ENCODE results near the gene ATP2B2. TPM values are rescaled to one million over a fixed set of nuclear protein-coding genes. Genes with fewer than 3 reads are reported as not detected.

ATP2B2 gene
- total and polyA plus RNA-seq, 2 donors (not counting 1 experiment from before 2014, with no cell fraction given), result not detected

DNA sequence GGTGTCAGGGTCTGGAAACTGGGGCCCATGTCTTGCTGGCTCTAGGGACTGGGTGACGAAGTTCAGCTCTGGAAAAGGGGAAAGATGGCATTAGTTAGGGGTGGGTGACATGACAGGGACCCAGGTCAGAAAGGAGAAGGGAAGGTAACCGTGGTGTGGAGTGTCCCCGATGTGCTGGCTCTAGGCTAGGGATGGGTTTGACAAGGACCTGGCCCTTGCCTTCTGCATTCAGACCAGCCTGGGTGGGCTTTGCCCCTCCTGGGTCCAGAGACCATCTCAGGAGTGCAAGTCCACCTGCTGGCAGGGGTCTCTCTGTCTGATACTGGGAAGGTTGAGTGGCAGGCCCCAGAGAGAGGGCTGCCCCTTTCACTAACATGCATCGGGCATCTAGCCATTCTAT lies 28.7 kb upstream of the ATP2B2 start:
- ATAC-seq (ENCODE audit: low read depth) (no peak), DNase-seq (no peak)
- no peak overlapping the region for H3K4me3 ChIP-seq (ENCODE audit: control extremely low read depth in 1 of 5, extremely low read depth in 1 of 5, insufficient read depth in 1 of 5, low read depth in 2 of 5, low read length in 4 of 5)
- ChIA-PET CTCF (no interaction called here), POLR2A (no interaction called here)
- H3K36me3 ChIP-seq (replicated peaks in 1 of 2; ENCODE audit: control extremely low read depth in 1 of 2, control insufficient read depth in 1 of 2, extremely low read depth in 1 of 2, insufficient read depth in 2 of 2, low read length in 1 of 2), result no peaks in the 10 kb centered on the region
- intact Hi-C loops (cut with micrococcal nuclease), result no loop called here
- Mint-ChIP-seq H3K4me3 (no peak overlapping the region), H3K27ac (no peak overlapping the region), H3K27me3 (peaks cover 25% of the 10 kb centered on the region), H3K4me1 (no peaks in the 10 kb centered on the region), H3K9me3 (ENCODE audit: insufficient read depth) (no peaks in the 10 kb centered on the region)
- H2AFZ ChIP-seq (ENCODE audit: insufficient read depth, low read depth, low read length, poor library complexity, severe bottlenecking), result no peak overlapping the region
- WGBS (ENCODE audit: insufficient coverage), result 84% methylated on average over 4 of the region's 4 CpGs
- H3K27ac ChIP-seq (ENCODE audit: low read length in 2 of 2), result no peak overlapping the region
- H3K79me2 ChIP-seq (ENCODE audit: control insufficient read depth, insufficient read depth, low read length), result no peaks in the 10 kb centered on the region
- peaks cover 0 to 6% (median 3%) of the 10 kb centered on the region in 4 experiments for H3K27me3 ChIP-seq (replicated peaks in 1 of 4; ENCODE audit: control extremely low read depth in 1 of 4, control insufficient read depth in 3 of 4, insufficient read depth in 4 of 4, low read length in 3 of 4)
- H4K20me1 ChIP-seq (ENCODE audit: control insufficient read depth, insufficient read depth, low read length, poor library complexity, severe bottlenecking), result no peaks in the 10 kb centered on the region
- no peak for TF ChIP-seq EZH2 (IDR thresholded peaks at IDR 0.05; ENCODE audit: borderline replicate concordance, insufficient read depth, low read depth, low read length, poor library complexity, severe bottlenecking)
- TF ChIP-seq, protein P1, sequence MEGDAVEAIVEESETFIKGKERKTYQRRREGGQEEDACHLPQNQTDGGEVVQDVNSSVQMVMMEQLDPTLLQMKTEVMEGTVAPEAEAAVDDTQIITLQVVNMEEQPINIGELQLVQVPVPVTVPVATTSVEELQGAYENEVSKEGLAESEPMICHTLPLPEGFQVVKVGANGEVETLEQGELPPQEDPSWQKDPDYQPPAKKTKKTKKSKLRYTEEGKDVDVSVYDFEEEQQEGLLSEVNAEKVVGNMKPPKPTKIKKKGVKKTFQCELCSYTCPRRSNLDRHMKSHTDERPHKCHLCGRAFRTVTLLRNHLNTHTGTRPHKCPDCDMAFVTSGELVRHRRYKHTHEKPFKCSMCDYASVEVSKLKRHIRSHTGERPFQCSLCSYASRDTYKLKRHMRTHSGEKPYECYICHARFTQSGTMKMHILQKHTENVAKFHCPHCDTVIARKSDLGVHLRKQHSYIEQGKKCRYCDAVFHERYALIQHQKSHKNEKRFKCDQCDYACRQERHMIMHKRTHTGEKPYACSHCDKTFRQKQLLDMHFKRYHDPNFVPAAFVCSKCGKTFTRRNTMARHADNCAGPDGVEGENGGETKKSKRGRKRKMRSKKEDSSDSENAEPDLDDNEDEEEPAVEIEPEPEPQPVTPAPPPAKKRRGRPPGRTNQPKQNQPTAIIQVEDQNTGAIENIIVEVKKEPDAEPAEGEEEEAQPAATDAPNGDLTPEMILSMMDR (IDR thresholded peaks at IDR 0.05), result no peak
- H3K9me3 ChIP-seq (ENCODE audit: control extremely low read depth in 1 of 3, control insufficient read depth in 2 of 3, insufficient read depth in 1 of 3, low read length in 2 of 3), result no peaks in the 10 kb centered on the region
- H3K4me1 ChIP-seq (ENCODE audit: control insufficient read depth in 2 of 2, insufficient read depth in 2 of 2, low read length in 2 of 2), result no peaks in the 10 kb centered on the region
- no peak overlapping the region for H3K4me2 ChIP-seq (replicated peaks; ENCODE audit: low read depth, low read length, poor library complexity, severe bottlenecking)
- no peak overlapping the region for H3K9ac ChIP-seq (ENCODE audit: low read length)

DNA sequence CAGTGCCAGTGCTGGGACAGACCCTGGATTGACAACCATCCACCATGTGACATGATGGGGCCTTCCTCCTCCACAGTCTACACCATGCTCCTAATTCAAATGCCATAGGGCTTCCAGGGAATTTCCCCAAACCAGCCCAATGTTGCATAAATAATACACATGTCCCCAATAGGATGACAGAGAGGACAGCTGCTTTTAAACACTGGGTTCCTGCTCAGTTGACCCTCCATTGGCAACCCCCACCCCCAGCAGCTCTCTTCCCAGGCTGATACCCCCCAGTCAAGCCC lies 28.3 kb upstream of the ATP2B2 start:
- DNase-seq (no peak), ATAC-seq (ENCODE audit: low read depth) (no peak)
- Mint-ChIP-seq H3K4me1 (no peaks in the 10 kb centered on the region), H3K4me3 (no peak overlapping the region), H3K27me3 (peaks cover 22% of the 10 kb centered on the region), H3K27ac (no peak overlapping the region), H3K9me3 (ENCODE audit: insufficient read depth) (no peaks in the 10 kb centered on the region)
- Histone ChIP-seq H3K4me3 (ENCODE audit: control extremely low read depth in 1 of 5, extremely low read depth in 1 of 5, insufficient read depth in 1 of 5, low read depth in 2 of 5, low read length in 4 of 5) (no peak overlapping the region), H3K4me1 (ENCODE audit: control insufficient read depth in 2 of 2, insufficient read depth in 2 of 2, low read length in 2 of 2) (no peaks in the 10 kb centered on the region), H3K9me3 (ENCODE audit: control extremely low read depth in 1 of 3, control insufficient read depth in 2 of 3, insufficient read depth in 1 of 3, low read length in 2 of 3) (no peaks in the 10 kb centered on the region), H2AFZ (ENCODE audit: insufficient read depth, low read depth, low read length, poor library complexity, severe bottlenecking) (no peak overlapping the region), H3K27ac (ENCODE audit: low read length in 2 of 2) (no peak overlapping the region), H3K4me2 (replicated peaks; ENCODE audit: low read depth, low read length, poor library complexity, severe bottlenecking) (no peak overlapping the region), H3K36me3 (replicated peaks in 1 of 2; ENCODE audit: control extremely low read depth in 1 of 2, control insufficient read depth in 1 of 2, extremely low read depth in 1 of 2, insufficient read depth in 2 of 2, low read length in 1 of 2) (no peaks in the 10 kb centered on the region), H4K20me1 (ENCODE audit: control insufficient read depth, insufficient read depth, low read length, poor library complexity, severe bottlenecking) (no peaks in the 10 kb centered on the region), H3K9ac (ENCODE audit: low read length) (no peak overlapping the region), H3K27me3 (replicated peaks in 1 of 4; ENCODE audit: control extremely low read depth in 1 of 4, control insufficient read depth in 3 of 4, insufficient read depth in 4 of 4, low read length in 3 of 4) (peaks cover 0 to 6% (median 3%) of the 10 kb centered on the region in 4 experiments), H3K79me2 (ENCODE audit: control insufficient read depth, insufficient read depth, low read length) (no peaks in the 10 kb centered on the region)
- POLR2A ChIA-PET, result no interaction called here
- intact Hi-C loops (cut with micrococcal nuclease), result no loop called here
- CTCF ChIA-PET, result no interaction called here
- TF ChIP-seq EZH2 (IDR thresholded peaks at IDR 0.05; ENCODE audit: borderline replicate concordance, insufficient read depth, low read depth, low read length, poor library complexity, severe bottlenecking), result no peak
- TF ChIP-seq, protein P1 (IDR thresholded peaks at IDR 0.05), result no peak

All from B cell (primary cell).